GM19372 (cell line): ENCODE data around the gene MUC5B.
"Not testable (repeated sequence)": the region's sequence is repeated elsewhere in the genome, so short reads cannot be mapped to it uniquely, and the experiment has no call there.

Experiments used
- ATAC-seq: cut with Tn5 transposase; IDR thresholded peaks from one replicate; pipeline ENCODE4 v1.9.1; 2021; ENCODE audit warnings: mild to moderate bottlenecking, low read depth, moderate library complexity; ENCODE audit not compliant: unreplicated experiment

The MUC5B gene, protein sequence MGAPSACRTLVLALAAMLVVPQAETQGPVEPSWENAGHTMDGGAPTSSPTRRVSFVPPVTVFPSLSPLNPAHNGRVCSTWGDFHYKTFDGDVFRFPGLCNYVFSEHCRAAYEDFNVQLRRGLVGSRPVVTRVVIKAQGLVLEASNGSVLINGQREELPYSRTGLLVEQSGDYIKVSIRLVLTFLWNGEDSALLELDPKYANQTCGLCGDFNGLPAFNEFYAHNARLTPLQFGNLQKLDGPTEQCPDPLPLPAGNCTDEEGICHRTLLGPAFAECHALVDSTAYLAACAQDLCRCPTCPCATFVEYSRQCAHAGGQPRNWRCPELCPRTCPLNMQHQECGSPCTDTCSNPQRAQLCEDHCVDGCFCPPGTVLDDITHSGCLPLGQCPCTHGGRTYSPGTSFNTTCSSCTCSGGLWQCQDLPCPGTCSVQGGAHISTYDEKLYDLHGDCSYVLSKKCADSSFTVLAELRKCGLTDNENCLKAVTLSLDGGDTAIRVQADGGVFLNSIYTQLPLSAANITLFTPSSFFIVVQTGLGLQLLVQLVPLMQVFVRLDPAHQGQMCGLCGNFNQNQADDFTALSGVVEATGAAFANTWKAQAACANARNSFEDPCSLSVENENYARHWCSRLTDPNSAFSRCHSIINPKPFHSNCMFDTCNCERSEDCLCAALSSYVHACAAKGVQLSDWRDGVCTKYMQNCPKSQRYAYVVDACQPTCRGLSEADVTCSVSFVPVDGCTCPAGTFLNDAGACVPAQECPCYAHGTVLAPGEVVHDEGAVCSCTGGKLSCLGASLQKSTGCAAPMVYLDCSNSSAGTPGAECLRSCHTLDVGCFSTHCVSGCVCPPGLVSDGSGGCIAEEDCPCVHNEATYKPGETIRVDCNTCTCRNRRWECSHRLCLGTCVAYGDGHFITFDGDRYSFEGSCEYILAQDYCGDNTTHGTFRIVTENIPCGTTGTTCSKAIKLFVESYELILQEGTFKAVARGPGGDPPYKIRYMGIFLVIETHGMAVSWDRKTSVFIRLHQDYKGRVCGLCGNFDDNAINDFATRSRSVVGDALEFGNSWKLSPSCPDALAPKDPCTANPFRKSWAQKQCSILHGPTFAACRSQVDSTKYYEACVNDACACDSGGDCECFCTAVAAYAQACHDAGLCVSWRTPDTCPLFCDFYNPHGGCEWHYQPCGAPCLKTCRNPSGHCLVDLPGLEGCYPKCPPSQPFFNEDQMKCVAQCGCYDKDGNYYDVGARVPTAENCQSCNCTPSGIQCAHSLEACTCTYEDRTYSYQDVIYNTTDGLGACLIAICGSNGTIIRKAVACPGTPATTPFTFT (N-terminal part only)

DNA sequence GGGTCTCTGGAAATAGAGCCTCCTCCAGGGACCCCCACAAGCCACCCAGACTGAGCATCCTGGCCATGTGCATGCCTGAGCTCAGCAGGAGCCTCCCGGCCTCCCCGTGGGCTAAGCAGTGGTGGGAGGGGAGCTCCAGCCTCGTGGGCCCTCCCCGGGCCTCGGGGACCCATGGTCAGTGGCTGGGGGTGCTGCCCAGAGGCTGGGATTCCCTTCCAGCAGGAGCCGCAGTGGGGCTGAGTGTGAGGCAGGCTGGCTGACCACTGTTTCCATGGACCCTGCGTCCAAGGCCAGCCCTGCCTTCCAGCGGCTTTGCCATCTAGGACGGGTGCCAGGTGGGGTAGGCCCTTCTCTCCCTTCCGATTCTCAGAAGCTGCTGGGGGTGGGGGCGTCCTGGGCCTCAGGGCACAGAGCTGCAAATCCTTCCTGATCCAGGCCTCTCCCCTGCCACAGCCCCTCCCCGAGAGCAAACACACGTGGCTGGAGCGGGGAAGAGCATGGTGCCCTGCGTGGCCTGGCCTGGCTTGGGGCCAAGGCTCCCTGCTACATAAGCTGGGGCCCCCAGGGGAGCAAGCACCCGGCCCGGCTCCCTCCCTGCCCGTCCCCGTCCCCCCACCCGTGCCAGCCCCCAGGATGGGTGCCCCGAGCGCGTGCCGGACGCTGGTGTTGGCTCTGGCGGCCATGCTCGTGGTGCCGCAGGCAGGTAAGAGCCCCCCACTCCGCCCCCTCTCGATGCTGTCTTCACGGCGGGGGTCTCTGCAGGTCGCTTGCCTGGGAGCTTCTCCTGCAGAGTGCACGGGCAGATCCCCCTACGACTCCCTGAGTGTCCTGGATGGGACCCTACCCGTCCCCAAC is at the start of gene MUC5B:
MUC5B (plus strand) TSS at position 576 of the 855 bp plus-strand sequence; CDS start at position 634, 58 bp downstream.
- no peak for ATAC-seq

- ATAC-seq: not testable (repeated sequence)
Measured at GRCh38 chr11:1173396-1173795, 49.5 kb upstream of the MUC5B start.

- no peak for ATAC-seq
Measured at GRCh38 chr11:1174441-1175370, 48.2 kb upstream of the MUC5B start.

DNA sequence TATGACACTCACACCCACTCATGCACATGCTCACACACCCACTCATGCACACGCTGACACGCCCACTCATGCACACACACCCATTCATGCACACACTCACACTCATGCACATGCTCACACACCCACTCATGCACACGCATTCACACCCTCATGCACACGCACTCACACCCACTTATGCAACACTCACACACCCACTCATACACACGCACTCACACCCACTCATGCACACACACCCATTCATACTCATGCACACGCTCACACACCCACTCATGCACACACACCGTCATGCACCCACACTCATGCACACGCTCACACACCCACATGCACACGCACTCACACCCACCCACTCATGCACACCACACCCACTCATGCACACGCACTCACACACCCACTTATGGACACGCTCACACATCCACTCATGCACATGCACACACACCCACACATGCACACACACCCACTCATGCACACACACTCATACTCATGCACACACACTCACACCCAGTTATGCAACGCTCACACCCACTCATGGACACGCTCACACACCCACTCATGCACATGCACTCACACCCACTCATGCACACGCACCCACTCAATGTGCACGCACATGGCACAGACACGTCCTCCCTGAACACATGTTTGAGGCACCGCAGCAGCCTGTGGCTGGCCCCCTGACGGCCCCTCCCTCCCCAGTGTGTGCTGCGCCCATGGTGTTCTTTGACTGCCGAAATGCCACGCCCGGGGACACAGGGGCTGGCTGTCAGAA is 47.2 kb upstream of the MUC5B start:
- ATAC-seq: no peak

DNA sequence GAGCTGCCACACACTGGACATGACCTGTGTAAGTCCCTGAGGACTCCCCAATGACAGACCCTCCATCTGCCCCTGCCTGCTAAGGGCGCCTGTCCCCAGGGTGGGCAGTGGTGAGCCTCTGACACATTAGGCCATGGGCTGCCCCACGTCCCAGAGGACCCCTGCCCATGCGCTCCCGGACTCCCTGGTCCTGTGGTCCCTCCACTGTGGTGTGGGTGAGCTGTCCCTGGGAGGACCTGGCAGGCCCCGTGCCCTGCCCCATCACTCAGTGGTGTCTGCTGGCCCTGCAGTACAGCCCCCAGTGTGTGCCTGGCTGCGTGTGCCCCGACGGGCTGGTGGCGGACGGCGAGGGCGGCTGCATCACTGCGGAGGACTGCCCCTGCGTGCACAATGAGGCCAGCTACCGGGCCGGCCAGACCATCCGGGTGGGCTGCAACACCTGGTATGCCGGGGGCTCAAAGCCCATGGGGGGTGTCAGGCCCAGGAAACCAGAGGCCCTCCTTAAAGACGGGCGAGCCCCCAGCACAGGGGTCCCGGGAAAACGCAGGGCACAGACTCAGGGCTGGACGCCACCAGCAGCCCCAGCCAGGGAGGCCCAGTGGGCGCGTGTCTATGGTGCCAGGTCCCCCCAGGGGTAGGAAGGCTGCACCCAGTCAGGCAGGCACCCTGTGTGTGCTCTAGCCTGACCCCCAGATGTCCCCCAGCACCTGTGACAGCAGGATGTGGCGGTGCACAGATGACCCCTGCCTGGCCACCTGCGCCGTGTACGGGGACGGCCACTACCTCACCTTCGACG is 46.4 kb upstream of the MUC5B start:
- no peak for ATAC-seq

- no peak for ATAC-seq
Measured at GRCh38 chr11:1177020-1177770, 45.7 kb upstream of the MUC5B start.

- ATAC-seq: no peak
Measured at GRCh38 chr11:1177771-1178090, 45.1 kb upstream of the MUC5B start.

- ATAC-seq: no peak
Measured at GRCh38 chr11:1178201-1178885, 44.5 kb upstream of the MUC5B start.

DNA sequence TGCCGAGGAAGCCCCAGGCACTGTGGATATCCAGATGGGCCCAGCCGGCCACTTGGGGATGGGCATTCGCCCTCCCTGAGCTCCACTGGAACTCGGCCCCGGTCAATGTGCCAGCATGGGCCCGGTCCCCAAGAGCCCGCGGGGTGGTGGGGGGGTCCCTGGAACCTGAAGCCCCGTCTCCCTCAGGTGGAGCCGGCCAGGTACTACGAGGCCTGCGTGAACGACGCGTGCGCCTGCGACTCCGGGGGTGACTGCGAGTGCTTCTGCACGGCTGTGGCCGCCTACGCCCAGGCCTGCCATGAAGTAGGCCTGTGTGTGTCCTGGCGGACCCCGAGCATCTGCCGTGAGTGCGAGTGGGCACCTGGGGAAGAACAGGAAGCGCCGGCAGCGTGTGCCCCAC is 44.0 kb upstream of the MUC5B start:
- no peak for ATAC-seq

DNA sequence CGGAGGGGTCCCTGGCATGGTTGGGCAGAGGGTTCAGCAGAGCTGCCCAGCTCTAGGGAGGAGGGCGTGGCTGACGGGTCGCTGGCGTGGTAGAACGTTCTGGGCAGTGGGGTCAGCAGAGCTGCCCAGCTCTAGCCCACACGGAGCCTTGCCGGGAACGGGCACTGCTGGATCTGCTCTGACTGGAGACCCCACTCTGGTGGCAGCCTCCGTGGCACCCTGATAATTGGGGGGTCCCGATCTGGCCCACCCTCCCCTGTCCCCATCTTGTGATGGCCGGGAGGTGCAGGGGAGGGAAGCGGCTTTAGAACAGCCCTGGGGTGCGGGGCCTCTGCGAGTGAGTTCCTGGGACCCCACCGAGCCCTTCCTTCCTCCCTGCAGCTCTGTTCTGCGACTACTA is 43.2 kb upstream of the MUC5B start:
- no peak for ATAC-seq

GRCh38 chr11:1180171-1180570 is 42.7 kb upstream of the MUC5B start:
- no peak for ATAC-seq

DNA sequence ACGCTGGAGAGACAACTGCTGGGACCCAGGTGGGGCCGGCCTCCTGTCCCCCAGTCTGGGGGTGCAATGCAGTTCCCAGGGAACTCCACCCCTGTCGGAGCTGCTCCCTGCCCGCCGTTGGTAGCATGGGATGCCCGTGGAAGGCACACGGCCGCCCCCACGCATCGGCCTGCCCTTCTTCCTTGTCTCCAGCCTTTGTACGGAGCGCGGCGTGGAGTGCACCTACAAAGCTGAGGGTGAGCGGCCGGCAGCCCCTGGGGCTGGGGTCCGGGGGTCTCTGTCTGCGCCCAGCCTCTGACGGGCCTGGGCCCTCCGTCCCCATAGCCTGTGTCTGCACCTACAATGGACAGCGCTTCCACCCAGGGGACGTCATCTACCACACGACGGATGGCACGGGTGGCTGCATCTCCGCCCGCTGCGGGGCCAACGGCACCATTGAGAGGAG is 41.9 kb upstream of the MUC5B start:
- no peak for ATAC-seq

GRCh38 chr11:1181420-1181819 is 41.4 kb upstream of the MUC5B start:
- ATAC-seq: no peak

DNA sequence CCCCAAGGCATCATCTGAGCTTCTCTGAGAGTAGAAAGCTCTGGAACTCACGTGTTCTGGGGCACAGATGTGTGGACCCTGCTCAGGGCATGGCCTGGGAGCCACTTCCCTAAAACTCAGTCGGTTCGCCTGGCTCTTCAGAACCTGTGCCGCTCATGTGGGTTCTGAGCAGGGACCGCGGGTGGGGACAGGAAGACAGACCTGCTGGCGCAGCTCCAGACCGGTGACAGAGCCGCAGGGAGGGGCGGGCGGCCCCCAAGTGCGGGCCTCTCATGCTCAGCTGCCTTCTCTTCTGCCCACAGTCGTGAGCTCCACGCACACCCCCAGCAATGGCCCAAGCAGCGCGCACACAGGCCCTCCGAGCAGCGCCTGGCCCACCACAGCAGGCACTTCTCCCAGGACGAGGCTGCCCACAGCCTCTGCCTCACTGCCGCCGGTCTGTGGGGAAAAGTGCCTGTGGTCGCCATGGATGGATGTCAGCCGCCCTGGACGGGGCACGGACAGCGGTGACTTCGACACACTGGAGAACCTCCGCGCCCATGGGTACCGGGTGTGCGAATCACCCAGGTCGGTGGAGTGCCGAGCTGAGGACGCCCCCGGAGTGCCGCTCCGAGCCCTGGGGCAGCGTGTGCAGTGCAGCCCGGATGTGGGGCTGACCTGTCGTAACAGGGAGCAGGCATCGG is 40.9 kb upstream of the MUC5B start:
- no peak for ATAC-seq

GRCh38 chr11:1184139-1184538 is 38.7 kb upstream of the MUC5B start:
- not testable (repeated sequence) for ATAC-seq
